H9 (cell line): Measurements from ENCODE around the gene TREML4. TPM values are rescaled to one million over a fixed set of nuclear protein-coding genes. Genes with fewer than 3 reads are reported as not detected.
"Not testable (repeated sequence)": the region's sequence is repeated elsewhere in the genome, so short reads cannot be mapped to it uniquely, and the experiment has no call there.

ENCODE experiments used
- DNase-seq: peaks from one replicate; pipeline ENCODE4 v3.0.0-alpha.2; 2017
- H2AFZ ChIP-seq: one replicate; pipeline ENCODE4 v1.6.1; 2013; ENCODE audit warnings: mild to moderate bottlenecking, low read length, control low read depth, moderate library complexity
- H2AK5ac ChIP-seq: 2 replicates; pipeline ENCODE4 v1.6.1; 2013; ENCODE audit warnings: low read length, control low read depth, mixed read lengths; ENCODE audit not compliant: insufficient read length
- H2BK120ac ChIP-seq: one replicate; pipeline ENCODE4 v1.6.1; 2013; ENCODE audit warnings: low read depth, mild to moderate bottlenecking, low read length, control low read depth, inconsistent platforms; ENCODE audit not compliant: poor library complexity, severe bottlenecking
- H2BK12ac ChIP-seq: 2 replicates; pipeline ENCODE4 v1.6.1; 2013; ENCODE audit warnings: low read length, control low read depth, mixed read lengths, low read depth; ENCODE audit not compliant: insufficient read length
- H2BK15ac ChIP-seq: 2 replicates; pipeline ENCODE4 v1.6.1; 2013; ENCODE audit warnings: low read depth, low read length, control low read depth
- H2BK20ac ChIP-seq: one replicate; pipeline ENCODE4 v1.6.1; 2013; ENCODE audit warnings: low read depth, mild to moderate bottlenecking, low read length, control low read depth, inconsistent platforms; ENCODE audit not compliant: poor library complexity, severe bottlenecking
- H2BK5ac ChIP-seq: 2 replicates; pipeline ENCODE4 v1.6.1; 2013; ENCODE audit warnings: low read length, control low read depth, mixed read lengths; ENCODE audit not compliant: insufficient read length
- H3K14ac ChIP-seq: 2 replicates; pipeline ENCODE4 v1.6.1; 2013; ENCODE audit warnings: low read length, control low read depth; ENCODE audit not compliant: insufficient read depth
- H3K18ac ChIP-seq: 2 replicates; pipeline ENCODE4 v1.6.1; 2013; ENCODE audit warnings: low read depth, mild to moderate bottlenecking, mixed read lengths, low read length, control low read depth; ENCODE audit not compliant: insufficient read length
- H3K23ac ChIP-seq: 2 replicates; pipeline ENCODE4 v1.6.1; 2013; ENCODE audit warnings: low read length, control low read depth, mixed read lengths, low read depth; ENCODE audit not compliant: insufficient read length
- H3K23me2 ChIP-seq: 2 replicates; pipeline ENCODE4 v1.6.1; 2013; ENCODE audit warnings: low read depth, mild to moderate bottlenecking, mixed read lengths, low read length, control low read depth; ENCODE audit not compliant: insufficient read length, poor library complexity, severe bottlenecking
- H3K27ac ChIP-seq: 2 replicates; pipeline ENCODE4 v1.5.1; 2013; ENCODE audit warnings: low read length, control low read depth, mixed read lengths, low read depth; ENCODE audit not compliant: insufficient read length
- H3K27me3 ChIP-seq: 2 replicates; pipeline ENCODE4 v1.6.1; 2013; ENCODE audit warnings: low read length, control low read depth, inconsistent platforms; ENCODE audit not compliant: insufficient read depth
- H3K4ac ChIP-seq: 2 replicates; pipeline ENCODE4 v1.6.1; 2013; ENCODE audit warnings: low read depth, mild to moderate bottlenecking, control low read depth, inconsistent platforms, low read length, moderate library complexity
- H3K4me1 ChIP-seq: 2 replicates; pipeline ENCODE4 v1.6.1; 2013; ENCODE audit warnings: low read length, control low read depth, inconsistent platforms; ENCODE audit not compliant: insufficient read depth
- H3K4me2 ChIP-seq: 2 replicates; pipeline ENCODE4 v1.6.1; 2013; ENCODE audit warnings: low read length, control low read depth, mixed read lengths; ENCODE audit not compliant: insufficient read length, insufficient read depth
- H3K56ac ChIP-seq: 2 replicates; pipeline ENCODE4 v1.6.1; 2013; ENCODE audit warnings: low read depth, mild to moderate bottlenecking, mixed read lengths, low read length, control low read depth; ENCODE audit not compliant: insufficient read length
- H3K79me1 ChIP-seq: 2 replicates; pipeline ENCODE4 v1.6.1; 2013; ENCODE audit warnings: low read depth, mild to moderate bottlenecking, moderate library complexity, low read length, control low read depth, inconsistent platforms; ENCODE audit not compliant: insufficient read depth, poor library complexity, severe bottlenecking
- H3K79me2 ChIP-seq: 2 replicates; pipeline ENCODE4 v1.6.1; 2013; ENCODE audit warnings: low read length, control low read depth, inconsistent platforms; ENCODE audit not compliant: insufficient read depth
- H3K9ac ChIP-seq: 2 replicates; pipeline ENCODE4 v1.6.1; 2013; ENCODE audit warnings: low read length, control low read depth, mixed read lengths; ENCODE audit not compliant: insufficient read length; ENCODE audit errors: extremely low read depth
- H3K9me3 ChIP-seq: one replicate; pipeline ENCODE4 v1.6.1; 2013; ENCODE audit warnings: low read depth, low read length, inconsistent platforms; ENCODE audit not compliant: control insufficient read depth
- H3T11ph ChIP-seq: one replicate; pipeline ENCODE4 v1.6.1; 2013; ENCODE audit warnings: mild to moderate bottlenecking, low read length, control low read depth, inconsistent platforms
- H4K20me1 ChIP-seq: one replicate; pipeline ENCODE4 v1.6.1; 2013; ENCODE audit not compliant: control insufficient read depth, insufficient read length, insufficient read depth
- H4K5ac ChIP-seq: 2 replicates; pipeline ENCODE4 v1.6.1; 2013; ENCODE audit warnings: low read depth, mild to moderate bottlenecking, mixed read lengths, low read length, control low read depth; ENCODE audit not compliant: insufficient read length
- H4K8ac ChIP-seq: replicated peaks from 2 replicates; pipeline ENCODE4 v1.6.1; 2013; ENCODE audit warnings: low read length, control low read depth, mixed read lengths, low read depth; ENCODE audit not compliant: insufficient read length
- H4K91ac ChIP-seq: 2 replicates; pipeline ENCODE4 v1.6.1; 2013; ENCODE audit warnings: low read depth, mild to moderate bottlenecking, moderate library complexity, mixed read lengths, low read length, control low read depth; ENCODE audit not compliant: insufficient read length
- H3K27ac Mint-ChIP-seq, 3 experiments: 2 replicates in 2 of 3; 3 replicates in 1 of 3; pipeline ENCODE4 v1.8.0; 2020 to 2021; ENCODE audit warnings: mixed read lengths in 3 of 3, mild to moderate bottlenecking in 1 of 3, moderate library complexity in 1 of 3
- H3K27me3 Mint-ChIP-seq: 2 replicates; pipeline ENCODE4 v1.8.0; 2021; ENCODE audit warnings: low read depth, mild to moderate bottlenecking, moderate library complexity, mixed read lengths
- H3K36me3 Mint-ChIP-seq, 3 experiments: 2 replicates in 2 of 3; 3 replicates in 1 of 3; pipeline ENCODE4 v1.8.0; 2020 to 2021; ENCODE audit warnings: low read depth in 3 of 3, mixed read lengths in 3 of 3; ENCODE audit not compliant: insufficient read depth in 1 of 3
- H3K4me1 Mint-ChIP-seq, 2 experiments: 2 replicates each; pipeline ENCODE4 v1.8.0; 2020; ENCODE audit warnings: mixed read lengths in 2 of 2
- H3K4me3 Mint-ChIP-seq, 2 experiments: 2 replicates in 1 of 2; 3 replicates in 1 of 2; pipeline ENCODE4 v1.8.0; 2020 to 2021; ENCODE audit warnings: mild to moderate bottlenecking in 2 of 2, mixed read lengths in 2 of 2, moderate library complexity in 1 of 2
- H3K9me3 Mint-ChIP-seq, 2 experiments: 2 replicates in 1 of 2; 3 replicates in 1 of 2; pipeline ENCODE4 v1.8.0; 2020; ENCODE audit warnings: mild to moderate bottlenecking in 2 of 2, mixed read lengths in 2 of 2, moderate library complexity in 1 of 2
- WGBS: extraction: QIAGEN DNeasy Blood & Tissue Kit; methylation state at CpG from one replicate; pipeline ENCODE4 v1.1.7; 2013; ENCODE audit warnings: missing lambda C conversion rate, low lambda C conversion rate, mixed read lengths; ENCODE audit not compliant: insufficient read length; ENCODE audit errors: extremely low coverage; 5-methylcytosine and 5-hydroxymethylcytosine counted together
- total RNA-seq: library from RNA; stranded (reverse); gene quantifications from 2 replicates; pipeline ENCODE4 v1.2.1, GENCODE V29; 2021
- TF ChIP-seq, protein P1 (sequence below): fragments of 200-600 bp; sonication (generic); conservative IDR thresholded peaks from 3 replicates; pipeline ENCODE4 v1.8.0; 2021; ENCODE audit warnings: antibody characterized with exemption, mild to moderate bottlenecking

Gene TREML4
- total RNA-seq, 1 experiment from 2014 or later, result not detected

DNA sequence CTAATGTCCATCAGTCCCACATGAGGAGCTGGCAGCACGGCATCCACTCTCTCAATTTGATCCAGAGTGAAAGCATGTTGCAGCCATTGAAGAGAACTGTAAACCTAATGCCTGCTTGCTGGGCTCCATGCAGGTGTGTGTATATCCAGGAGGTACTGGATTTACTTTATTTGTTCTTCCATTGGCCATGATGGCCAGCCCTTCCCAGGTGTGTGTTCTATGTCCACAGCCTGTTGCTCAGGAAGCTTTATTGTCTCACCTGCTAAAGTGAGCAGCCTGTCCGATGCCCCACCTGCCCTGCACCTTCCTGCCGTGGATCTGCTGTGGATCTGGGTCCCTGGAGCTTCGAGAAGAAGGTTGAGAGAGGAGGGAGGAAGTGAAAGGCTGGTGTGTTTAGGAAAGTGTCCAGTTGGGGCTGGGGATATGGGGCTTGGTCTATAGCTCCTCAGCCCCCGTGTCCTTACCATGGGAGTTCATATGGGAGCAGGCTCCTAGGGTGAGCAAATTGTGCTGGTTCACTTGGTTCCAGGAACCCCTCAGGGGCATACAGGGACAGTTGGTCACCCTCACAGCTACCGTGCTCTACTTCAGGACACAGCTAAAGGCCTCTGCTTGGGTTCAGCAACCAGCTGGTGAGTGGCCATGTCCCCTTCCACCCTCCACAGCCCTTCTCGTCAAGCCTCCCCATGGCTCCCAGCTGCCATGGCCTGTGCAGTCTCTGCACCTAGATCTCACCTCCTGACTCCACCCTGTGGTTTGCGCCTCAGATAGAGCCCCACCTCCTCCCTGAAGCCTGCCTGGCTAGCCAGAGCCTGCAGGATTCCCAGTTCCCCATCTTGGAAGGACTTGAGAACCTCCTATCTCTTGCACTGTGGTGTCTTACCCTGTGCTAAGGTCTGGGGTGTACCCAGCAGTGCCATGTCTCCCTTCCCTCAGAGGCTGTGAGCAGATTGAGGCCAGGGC lies 39.9 kb upstream of the TREML4 start:
- H3K4me2 ChIP-seq, result no peak overlapping the region
- no peak overlapping the region for H3K14ac ChIP-seq
- H4K20me1 ChIP-seq, result no peaks in the 10 kb centered on the region
- H2AK5ac ChIP-seq, result no peak overlapping the region
- no peak for DNase-seq
- H3K27ac ChIP-seq, result no peak overlapping the region
- no peak overlapping the region for H2BK20ac ChIP-seq
- H2BK120ac ChIP-seq, result no peak overlapping the region
- H2BK12ac ChIP-seq, result no peak overlapping the region
- no peaks in the 10 kb centered on the region for H3K79me2 ChIP-seq
- no peak overlapping the region for H3K23ac ChIP-seq
- H2BK15ac ChIP-seq, result no peak overlapping the region
- H3K79me1 ChIP-seq, result no peaks in the 10 kb centered on the region
- H2AFZ ChIP-seq, result no peak overlapping the region
- H3K23me2 ChIP-seq, result no peaks in the 10 kb centered on the region
- no peak overlapping the region for H4K91ac ChIP-seq
- H3T11ph ChIP-seq, result no peak overlapping the region
- TF ChIP-seq, protein P1, sequence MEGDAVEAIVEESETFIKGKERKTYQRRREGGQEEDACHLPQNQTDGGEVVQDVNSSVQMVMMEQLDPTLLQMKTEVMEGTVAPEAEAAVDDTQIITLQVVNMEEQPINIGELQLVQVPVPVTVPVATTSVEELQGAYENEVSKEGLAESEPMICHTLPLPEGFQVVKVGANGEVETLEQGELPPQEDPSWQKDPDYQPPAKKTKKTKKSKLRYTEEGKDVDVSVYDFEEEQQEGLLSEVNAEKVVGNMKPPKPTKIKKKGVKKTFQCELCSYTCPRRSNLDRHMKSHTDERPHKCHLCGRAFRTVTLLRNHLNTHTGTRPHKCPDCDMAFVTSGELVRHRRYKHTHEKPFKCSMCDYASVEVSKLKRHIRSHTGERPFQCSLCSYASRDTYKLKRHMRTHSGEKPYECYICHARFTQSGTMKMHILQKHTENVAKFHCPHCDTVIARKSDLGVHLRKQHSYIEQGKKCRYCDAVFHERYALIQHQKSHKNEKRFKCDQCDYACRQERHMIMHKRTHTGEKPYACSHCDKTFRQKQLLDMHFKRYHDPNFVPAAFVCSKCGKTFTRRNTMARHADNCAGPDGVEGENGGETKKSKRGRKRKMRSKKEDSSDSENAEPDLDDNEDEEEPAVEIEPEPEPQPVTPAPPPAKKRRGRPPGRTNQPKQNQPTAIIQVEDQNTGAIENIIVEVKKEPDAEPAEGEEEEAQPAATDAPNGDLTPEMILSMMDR, result no peak
- no peak overlapping the region for H3K18ac ChIP-seq
- no CpG with 5 or more reads among the region's 8 CpGs for WGBS
- H3K4me1 ChIP-seq, result no peaks in the 10 kb centered on the region
- no peak overlapping the region for H4K5ac ChIP-seq
- H2BK5ac ChIP-seq, result no peak overlapping the region
- peaks cover 14 to 15% of the 10 kb centered on the region in 2 experiments for H3K9me3 Mint-ChIP-seq
- H3K27me3 Mint-ChIP-seq, result peaks cover 7% of the 10 kb centered on the region
- H4K8ac ChIP-seq, result no peak overlapping the region
- no peak overlapping the region for H3K9ac ChIP-seq
- no peak overlapping the region for H3K27ac Mint-ChIP-seq
- no peak overlapping the region for H3K4ac ChIP-seq
- no peaks in the 10 kb centered on the region for H3K27me3 ChIP-seq
- no peaks in the 10 kb centered on the region for H3K4me1 Mint-ChIP-seq
- H3K4me3 Mint-ChIP-seq, result no peak overlapping the region
- H3K56ac ChIP-seq, result no peak overlapping the region
- H3K36me3 Mint-ChIP-seq, result peaks cover 6 to 15% (median 11%) of the 10 kb centered on the region in 3 experiments
- peaks cover 10% of the 10 kb centered on the region for H3K9me3 ChIP-seq

DNA sequence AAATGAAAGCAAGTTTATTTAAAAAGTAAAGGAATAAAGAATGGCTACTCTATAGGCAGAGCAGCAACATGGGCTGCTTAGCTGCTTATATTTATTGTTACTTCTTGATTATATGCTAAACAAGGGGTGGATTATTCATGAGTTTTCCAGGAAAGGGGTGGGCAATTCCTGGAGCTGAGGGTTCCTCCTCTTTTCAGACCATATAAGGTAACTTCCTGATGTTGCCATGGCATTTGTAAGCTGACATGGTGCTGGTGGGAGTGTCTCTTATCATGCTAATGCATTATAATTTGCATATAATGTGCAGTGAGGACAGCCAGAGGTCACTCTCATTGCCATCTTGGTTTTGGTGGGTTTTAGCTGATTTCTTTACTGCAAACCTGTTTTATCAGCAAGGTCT lies 39.1 kb upstream of the TREML4 start:
- H3K23ac ChIP-seq, H2AK5ac ChIP-seq, H3K18ac ChIP-seq, H3K27me3 Mint-ChIP-seq, H3K27ac ChIP-seq, H3K4me3 Mint-ChIP-seq, H2BK12ac ChIP-seq, H3K9ac ChIP-seq, H4K20me1 ChIP-seq, H3K23me2 ChIP-seq, H3T11ph ChIP-seq, H3K79me2 ChIP-seq, H3K79me1 ChIP-seq, DNase-seq, H3K4me1 ChIP-seq, H3K27me3 ChIP-seq, H3K4ac ChIP-seq, H4K5ac ChIP-seq, H4K91ac ChIP-seq, H2BK15ac ChIP-seq, H2BK120ac ChIP-seq, H2BK20ac ChIP-seq, H3K14ac ChIP-seq, H3K4me1 Mint-ChIP-seq, H3K27ac Mint-ChIP-seq, H3K56ac ChIP-seq, H2AFZ ChIP-seq, H3K4me2 ChIP-seq, H2BK5ac ChIP-seq, H4K8ac ChIP-seq: not testable (repeated sequence)
- H3K9me3 Mint-ChIP-seq, result peaks cover 14 to 15% of the 10 kb centered on the region in 2 experiments
- H3K9me3 ChIP-seq, result peaks cover 10% of the 10 kb centered on the region
- peaks cover 6 to 15% (median 11%) of the 10 kb centered on the region in 3 experiments for H3K36me3 Mint-ChIP-seq
